ENCODE data around the gene TSC1. TPM values are rescaled to one million over a fixed set of nuclear protein-coding genes. Genes with fewer than 3 reads are reported as not detected.
A peak's percentile ranks its signal among the peaks of the same experiment; 100 is the strongest.

The TSC1 gene
- polyA plus RNA-seq, 2 of the 4 experiments (the other 2 are of a cell fraction), result 15.2 to 37.9 TPM

DNA sequence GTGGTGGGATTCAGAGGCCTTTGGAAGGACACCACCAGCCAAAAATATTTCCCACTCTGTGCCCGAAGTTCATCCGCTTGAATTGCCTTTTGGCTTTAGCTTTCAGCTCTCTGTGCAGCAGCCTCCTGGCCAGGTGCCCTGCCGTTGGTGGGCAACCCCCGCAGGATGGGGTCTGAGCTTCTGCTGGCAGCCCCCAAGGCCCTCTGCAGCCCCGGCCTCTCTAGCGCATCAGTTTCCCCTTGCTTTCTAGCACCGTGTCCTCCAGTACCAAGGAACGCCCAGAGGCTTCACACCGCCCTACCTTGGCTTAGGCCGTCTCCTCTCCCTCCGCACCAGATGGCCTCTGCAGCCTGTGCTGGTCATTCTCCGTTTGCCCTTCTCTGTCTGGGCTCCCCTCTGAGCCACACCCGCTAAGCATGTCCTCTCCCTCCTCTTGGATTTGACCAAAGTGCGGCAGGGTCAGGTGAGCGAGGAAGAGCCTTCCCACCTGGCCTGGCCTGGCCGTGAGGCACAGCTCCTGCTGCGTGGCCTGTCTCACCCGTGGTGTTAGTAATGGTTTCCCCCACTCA, 4.2 kb upstream of the TSC1 start (continued):
- TF ChIP-seq, protein P1, sequence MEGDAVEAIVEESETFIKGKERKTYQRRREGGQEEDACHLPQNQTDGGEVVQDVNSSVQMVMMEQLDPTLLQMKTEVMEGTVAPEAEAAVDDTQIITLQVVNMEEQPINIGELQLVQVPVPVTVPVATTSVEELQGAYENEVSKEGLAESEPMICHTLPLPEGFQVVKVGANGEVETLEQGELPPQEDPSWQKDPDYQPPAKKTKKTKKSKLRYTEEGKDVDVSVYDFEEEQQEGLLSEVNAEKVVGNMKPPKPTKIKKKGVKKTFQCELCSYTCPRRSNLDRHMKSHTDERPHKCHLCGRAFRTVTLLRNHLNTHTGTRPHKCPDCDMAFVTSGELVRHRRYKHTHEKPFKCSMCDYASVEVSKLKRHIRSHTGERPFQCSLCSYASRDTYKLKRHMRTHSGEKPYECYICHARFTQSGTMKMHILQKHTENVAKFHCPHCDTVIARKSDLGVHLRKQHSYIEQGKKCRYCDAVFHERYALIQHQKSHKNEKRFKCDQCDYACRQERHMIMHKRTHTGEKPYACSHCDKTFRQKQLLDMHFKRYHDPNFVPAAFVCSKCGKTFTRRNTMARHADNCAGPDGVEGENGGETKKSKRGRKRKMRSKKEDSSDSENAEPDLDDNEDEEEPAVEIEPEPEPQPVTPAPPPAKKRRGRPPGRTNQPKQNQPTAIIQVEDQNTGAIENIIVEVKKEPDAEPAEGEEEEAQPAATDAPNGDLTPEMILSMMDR (IDR thresholded peaks at IDR 0.05), result no peak
- TF ChIP-seq RCOR1 (IDR thresholded peaks at IDR 0.05; ENCODE audit: low read depth, low read length), result no peak

DNA sequence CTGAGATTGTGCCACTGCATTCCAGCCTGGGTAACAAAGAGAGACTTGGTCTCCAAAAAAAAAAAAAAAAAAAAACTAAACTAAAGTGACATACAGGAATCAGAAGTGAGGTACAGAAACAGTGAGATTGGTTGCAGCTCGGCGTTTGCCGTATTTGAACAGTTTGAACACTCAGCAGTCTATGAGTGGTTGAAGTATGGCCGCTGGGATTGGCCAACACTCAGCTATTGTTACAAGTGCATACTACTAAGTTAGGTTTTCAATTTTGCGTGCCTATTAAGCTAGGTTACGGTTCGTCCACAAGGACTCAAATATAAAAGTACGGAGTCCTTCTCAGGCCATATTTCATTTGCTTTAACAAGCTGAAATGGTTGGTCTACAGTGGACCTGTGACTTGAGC, 3.3 kb upstream of the TSC1 start:
- no peak for ATAC-seq
- TF ChIP-seq NR3C1 (IDR thresholded peaks at IDR 0.05), result no peak
- TF ChIP-seq, protein P2, sequence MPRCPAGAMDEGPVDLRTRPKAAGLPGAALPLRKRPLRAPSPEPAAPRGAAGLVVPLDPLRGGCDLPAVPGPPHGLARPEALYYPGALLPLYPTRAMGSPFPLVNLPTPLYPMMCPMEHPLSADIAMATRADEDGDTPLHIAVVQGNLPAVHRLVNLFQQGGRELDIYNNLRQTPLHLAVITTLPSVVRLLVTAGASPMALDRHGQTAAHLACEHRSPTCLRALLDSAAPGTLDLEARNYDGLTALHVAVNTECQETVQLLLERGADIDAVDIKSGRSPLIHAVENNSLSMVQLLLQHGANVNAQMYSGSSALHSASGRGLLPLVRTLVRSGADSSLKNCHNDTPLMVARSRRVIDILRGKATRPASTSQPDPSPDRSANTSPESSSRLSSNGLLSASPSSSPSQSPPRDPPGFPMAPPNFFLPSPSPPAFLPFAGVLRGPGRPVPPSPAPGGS (IDR thresholded peaks at IDR 0.05), result no peak
- no peak for TF ChIP-seq HDAC2 (IDR thresholded peaks at IDR 0.05)
- TF ChIP-seq, protein P3, sequence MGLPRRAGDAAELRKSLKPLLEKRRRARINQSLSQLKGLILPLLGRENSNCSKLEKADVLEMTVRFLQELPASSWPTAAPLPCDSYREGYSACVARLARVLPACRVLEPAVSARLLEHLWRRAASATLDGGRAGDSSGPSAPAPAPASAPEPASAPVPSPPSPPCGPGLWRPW (IDR thresholded peaks at IDR 0.05), result no peak
- TF ChIP-seq, protein P4, sequence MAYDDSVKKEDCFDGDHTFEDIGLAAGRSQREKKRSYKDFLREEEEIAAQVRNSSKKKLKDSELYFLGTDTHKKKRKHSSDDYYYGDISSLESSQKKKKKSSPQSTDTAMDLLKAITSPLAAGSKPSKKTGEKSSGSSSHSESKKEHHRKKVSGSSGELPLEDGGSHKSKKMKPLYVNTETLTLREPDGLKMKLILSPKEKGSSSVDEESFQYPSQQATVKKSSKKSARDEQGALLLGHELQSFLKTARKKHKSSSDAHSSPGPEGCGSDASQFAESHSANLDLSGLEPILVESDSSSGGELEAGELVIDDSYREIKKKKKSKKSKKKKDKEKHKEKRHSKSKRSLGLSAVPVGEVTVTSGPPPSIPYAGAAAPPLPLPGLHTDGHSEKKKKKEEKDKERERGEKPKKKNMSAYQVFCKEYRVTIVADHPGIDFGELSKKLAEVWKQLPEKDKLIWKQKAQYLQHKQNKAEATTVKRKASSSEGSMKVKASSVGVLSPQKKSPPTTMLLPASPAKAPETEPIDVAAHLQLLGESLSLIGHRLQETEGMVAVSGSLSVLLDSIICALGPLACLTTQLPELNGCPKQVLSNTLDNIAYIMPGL (CRISPR knock-in tag; IDR thresholded peaks at IDR 0.05; ENCODE audit: borderline replicate concordance), result no peak
- TF ChIP-seq FOXS1 (CRISPR knock-in tag; IDR thresholded peaks at IDR 0.05), result no peak
- TF ChIP-seq, protein P5, sequence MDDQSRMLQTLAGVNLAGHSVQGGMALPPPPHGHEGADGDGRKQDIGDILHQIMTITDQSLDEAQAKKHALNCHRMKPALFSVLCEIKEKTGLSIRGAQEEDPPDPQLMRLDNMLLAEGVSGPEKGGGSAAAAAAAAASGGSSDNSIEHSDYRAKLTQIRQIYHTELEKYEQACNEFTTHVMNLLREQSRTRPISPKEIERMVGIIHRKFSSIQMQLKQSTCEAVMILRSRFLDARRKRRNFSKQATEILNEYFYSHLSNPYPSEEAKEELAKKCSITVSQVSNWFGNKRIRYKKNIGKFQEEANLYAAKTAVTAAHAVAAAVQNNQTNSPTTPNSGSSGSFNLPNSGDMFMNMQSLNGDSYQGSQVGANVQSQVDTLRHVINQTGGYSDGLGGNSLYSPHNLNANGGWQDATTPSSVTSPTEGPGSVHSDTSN (IDR thresholded peaks at IDR 0.05), result no peak
- no peak for TF ChIP-seq TP53 (CRISPR knock-in tag; IDR thresholded peaks at IDR 0.05)
- no peak for TF ChIP-seq JUNB (IDR thresholded peaks at IDR 0.05)
- no peak for TF ChIP-seq ESRRA (IDR thresholded peaks at IDR 0.05; ENCODE audit: borderline replicate concordance, low read length)
- no peak for TF ChIP-seq POLR2AphosphoS2 (conservative IDR thresholded peaks at IDR 0.05; ENCODE audit: low read length)
- TF ChIP-seq BHLHE40 (IDR thresholded peaks at IDR 0.05; ENCODE audit: low read depth, low read length), result no peak
- no peak for TF ChIP-seq SMC3 (IDR thresholded peaks at IDR 0.05)
- TF ChIP-seq CHD2 (IDR thresholded peaks at IDR 0.05; ENCODE audit: low read length, partially characterized antibody), result no peak
- no peak for TF ChIP-seq MAFK (IDR thresholded peaks at IDR 0.05; ENCODE audit: partially characterized antibody)
- no peak for DNase-seq (ENCODE audit: low read depth in 1 of 2, low spot score in 1 of 2)
- 83% methylated on average over 8 of the region's 8 CpGs for WGBS (ENCODE audit: missing lambda C conversion rate)
- Histone ChIP-seq H3K4me1 (peaks cover 21% of the 10 kb centered on the region), H3K27ac (no peak overlapping the region), H3K4me2 (no peak overlapping the region), H3K4me3 (no peak overlapping the region), H3K9me3 (no peaks in the 10 kb centered on the region)
- ChIA-PET CTCF (interaction anchor here (0.6 to 1.7 kb wide), 5 partner anchors 12 to 1198 kb away, joined by 3 to 6 read pairs (median 4); partner anchors contain the start of gene GFI1B), POLR2A (no interaction called here)
- no peak for FAIRE-seq

DNA sequence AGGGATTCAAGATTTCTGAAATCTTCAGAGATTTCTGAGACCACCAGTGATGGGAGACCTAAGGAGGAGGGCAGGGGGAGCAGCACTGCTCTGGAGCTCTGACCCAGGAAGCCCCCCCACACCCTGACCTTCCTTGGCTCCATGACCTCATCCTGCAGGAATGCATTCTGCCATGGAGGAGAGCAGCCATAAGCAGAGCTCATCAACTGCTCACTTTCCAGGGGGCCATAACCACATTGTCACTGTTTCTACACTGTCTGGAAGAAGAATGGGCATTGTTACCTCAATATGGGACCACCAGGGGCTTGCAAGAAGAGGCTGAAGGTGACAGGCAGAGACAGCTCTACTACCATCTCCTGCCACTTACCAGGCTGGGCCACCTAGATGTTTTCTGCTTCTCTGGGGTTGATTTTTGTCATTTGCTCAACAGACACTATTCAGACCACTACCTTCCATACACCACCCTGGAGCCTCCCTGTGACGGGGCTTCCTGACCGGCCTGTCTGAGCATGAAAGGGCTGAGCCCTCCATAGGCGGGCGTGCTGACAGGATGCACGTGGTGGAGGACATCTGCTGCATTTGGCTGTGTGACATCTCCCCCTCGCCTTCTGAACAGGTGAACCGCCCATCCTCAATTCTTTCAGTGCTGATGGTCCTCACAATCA, 2.3 kb upstream of the TSC1 start:
- no peak for ATAC-seq
- H3K4me3 ChIP-seq, result no peak overlapping the region
- ChIA-PET POLR2A (no interaction called here), CTCF (interaction anchor here (0.6 to 2.3 kb wide), 5 partner anchors 10 to 1199 kb away, joined by 3 to 6 read pairs (median 4); partner anchors contain the start of gene GFI1B)
- peak in 1 of 2 experiments; percentile 26 for DNase-seq (ENCODE audit: low read depth in 1 of 2, low spot score in 1 of 2)
- 84% methylated on average over 7 of the region's 7 CpGs for WGBS (ENCODE audit: missing lambda C conversion rate)
- peak overlapping the region; percentile 20; the same call in 2 of the 3 replicates for H3K4me2 ChIP-seq
- peaks cover 26% of the 10 kb centered on the region for H3K4me1 ChIP-seq
- peak overlapping the region in 1 of 2 experiments; percentile 23; a peak in 2 of 6 replicates for H3K27ac ChIP-seq
- no peak for FAIRE-seq
- no peaks in the 10 kb centered on the region for H3K9me3 ChIP-seq
- TF ChIP-seq, protein P2 (IDR thresholded peaks at IDR 0.05), result no peak
- TF ChIP-seq HOXA7 (CRISPR knock-in tag; IDR thresholded peaks at IDR 0.05) (no peak), SREBF2 (IDR thresholded peaks at IDR 0.05) (no peak), EHMT2 (IDR thresholded peaks at IDR 0.05; ENCODE audit: low read depth) (no peak), RFX5 (IDR thresholded peaks at IDR 0.05) (no peak), BHLHE40 (IDR thresholded peaks at IDR 0.05; ENCODE audit: low read depth, low read length) (no peak), TP53 (CRISPR knock-in tag; IDR thresholded peaks at IDR 0.05) (no peak), CHD4 (IDR thresholded peaks at IDR 0.05; ENCODE audit: borderline replicate concordance) (no peak), NPAS2 (CRISPR knock-in tag; IDR thresholded peaks at IDR 0.05; ENCODE audit: borderline replicate concordance) (no peak)
- TF ChIP-seq, protein P1 (IDR thresholded peaks at IDR 0.05), result no peak
- TF ChIP-seq, protein P3 (IDR thresholded peaks at IDR 0.05), result no peak
